Measurements from ENCODE around the gene PIK3CB.
"Not testable (repeated sequence)": the region's sequence is repeated elsewhere in the genome, so short reads cannot be mapped to it uniquely, and the experiment has no call there.

Gene PIK3CB

DNA sequence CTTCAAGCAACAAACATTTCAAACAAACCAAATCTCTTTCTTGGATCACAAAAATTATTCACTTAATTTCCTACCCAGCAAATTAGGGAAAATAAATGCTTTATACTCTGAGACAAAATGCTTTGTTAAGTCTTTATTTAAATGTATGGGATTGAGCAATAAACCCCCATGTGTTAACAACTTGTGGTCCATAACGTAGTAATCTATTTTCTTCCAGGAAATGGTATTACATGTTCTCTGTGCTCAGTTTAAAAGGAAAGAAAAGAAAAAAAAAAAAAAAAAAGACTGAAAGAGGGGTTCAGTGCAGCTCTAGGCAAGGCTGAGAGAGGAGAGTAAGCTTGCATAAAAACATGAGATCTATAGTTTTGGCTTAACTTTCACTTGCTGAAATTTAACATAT, 102.3 kb downstream of the PIK3CB start:
- DNase-seq: no peak

DNA sequence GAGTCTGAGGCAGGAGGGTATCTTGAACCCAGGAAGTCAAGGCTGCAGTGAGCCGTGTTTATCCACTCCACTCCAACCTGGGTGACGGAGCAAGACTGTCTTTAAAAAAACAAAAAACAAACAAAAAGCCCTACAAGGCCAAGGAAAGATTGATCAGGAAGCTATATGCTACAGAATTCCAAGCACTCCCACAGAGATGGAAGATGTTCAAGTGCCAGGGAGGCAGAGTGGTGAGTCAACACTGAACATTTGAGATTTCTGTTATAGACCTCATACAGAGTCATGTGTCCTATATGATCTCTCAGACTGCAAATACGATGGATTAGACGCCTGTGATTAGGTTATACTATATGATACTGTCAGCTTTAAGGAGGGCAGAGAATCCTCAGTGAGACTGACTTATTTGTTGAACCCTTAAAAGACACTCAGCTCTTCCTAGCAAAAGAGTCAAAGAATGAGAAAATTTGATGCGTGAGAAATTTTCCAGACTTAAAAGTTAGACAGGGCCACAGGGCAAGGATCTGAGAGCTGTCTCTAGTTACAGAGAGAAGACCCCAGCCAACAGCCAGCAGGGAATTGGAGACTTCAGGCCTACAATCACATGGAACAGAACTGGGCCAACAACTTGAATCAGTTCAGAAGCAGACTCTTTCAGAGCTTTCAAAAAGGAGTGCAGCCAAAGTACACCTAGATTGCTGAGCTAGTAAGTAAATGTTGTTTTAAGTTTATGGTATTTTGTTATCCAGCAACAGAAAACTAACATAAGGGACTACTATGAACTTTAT, 107.6 kb downstream of the PIK3CB start:
- DNase-seq: no peak

GRCh38 chr3:138726042-138726441, 108.7 kb downstream of the PIK3CB start:
- DNase-seq: not testable (repeated sequence)

DNA sequence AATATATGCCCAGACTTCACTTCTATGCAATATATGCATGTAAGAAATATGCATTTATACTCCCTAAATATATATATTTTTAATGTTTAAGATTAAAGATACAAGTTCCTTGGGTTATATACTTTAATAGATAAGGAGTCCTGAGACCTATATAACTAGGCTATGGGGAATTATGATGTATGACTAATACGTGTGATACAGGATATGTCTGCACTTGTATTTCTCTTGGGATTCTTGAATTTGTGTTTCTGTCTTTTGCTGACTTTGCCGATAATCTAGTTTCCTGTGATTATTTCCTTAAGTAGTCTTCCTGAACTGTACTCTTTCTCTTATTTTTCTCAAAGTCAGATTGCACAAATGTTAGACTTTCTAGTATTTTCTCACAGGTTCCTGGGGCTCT, 109.6 kb downstream of the PIK3CB start:
- no peak for DNase-seq

DNA sequence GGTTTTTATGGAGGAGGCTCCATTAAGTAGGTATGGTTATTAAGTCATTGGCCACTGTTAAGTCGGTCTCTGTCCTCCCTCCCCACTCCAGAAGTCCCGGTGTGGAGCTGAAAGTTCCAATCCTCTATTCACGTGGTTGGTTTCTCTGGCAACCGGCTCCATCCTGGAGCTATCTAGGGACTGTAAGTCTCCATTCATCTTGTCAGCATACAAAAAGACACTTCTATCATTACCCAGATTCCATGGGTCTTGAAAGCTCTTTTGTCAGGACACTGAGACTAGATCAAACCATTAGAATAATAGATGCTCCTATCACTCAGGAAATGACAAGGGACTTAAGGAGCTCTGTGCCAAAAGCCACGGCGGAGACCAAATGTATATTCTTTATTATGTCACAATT, 110.3 kb downstream of the PIK3CB start:
- no peak for DNase-seq

DNA sequence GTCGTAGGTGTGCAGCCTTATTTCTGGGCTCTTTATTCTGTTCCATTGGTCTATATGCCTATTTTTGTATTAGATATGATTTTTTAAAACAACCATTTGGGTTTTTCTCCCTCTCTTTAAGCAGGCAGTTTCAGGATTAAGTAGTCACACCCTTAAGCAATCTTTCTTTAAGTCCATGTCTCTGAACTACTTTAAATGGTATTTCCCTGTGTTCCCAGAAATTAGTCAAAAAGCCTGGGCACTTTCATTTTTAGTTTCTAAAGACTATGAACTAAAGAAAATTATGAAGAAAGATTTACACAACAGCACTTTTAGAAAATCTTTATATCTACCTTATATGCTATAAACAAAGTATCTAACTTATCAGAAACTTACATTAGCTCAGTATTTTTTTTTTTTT, 115.9 kb downstream of the PIK3CB start:
- DNase-seq: no peak

DNA sequence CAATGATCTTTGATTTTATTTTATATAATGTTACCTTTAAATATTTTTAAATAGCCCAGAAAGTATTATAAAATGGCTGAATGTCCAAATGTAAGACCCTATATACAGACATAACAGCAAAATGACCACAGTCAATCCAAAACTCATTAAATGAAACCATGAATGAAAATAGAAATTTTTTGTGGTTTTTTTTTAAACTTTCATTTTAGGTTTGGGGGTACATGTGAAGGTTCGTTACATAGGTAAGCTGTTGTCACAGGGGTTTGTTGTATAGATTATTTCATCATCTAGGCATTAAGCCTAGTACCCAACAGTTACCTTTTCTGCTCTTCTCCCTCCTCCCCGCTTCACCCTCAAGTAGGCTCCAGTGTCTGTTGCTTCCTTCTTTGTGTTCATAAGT, 117.4 kb downstream of the PIK3CB start:
- no peak for DNase-seq

- no peak for DNase-seq
Measured at GRCh38 chr3:138712086-138712485, 122.6 kb downstream of the PIK3CB start.

DNA sequence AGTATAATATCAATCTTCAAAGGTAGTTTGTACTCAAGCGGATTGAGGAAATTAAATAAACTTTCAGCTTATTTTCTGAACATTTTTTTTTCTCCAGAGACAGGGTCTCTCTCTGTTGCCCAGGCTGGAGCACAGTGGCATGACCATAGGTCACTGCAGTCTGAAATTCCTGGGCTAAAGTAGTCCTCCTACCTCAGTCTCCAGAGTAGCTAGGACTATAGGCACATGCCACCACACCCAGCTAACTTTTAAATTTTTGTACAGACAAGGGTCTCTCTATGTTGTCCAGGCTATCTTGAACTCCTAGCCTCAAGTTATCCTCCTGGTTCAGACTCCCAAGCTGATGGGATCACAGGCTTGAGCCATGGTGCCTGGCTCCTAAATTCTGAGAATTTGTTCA, 129.1 kb downstream of the PIK3CB start:
- DNase-seq: no peak

DNA sequence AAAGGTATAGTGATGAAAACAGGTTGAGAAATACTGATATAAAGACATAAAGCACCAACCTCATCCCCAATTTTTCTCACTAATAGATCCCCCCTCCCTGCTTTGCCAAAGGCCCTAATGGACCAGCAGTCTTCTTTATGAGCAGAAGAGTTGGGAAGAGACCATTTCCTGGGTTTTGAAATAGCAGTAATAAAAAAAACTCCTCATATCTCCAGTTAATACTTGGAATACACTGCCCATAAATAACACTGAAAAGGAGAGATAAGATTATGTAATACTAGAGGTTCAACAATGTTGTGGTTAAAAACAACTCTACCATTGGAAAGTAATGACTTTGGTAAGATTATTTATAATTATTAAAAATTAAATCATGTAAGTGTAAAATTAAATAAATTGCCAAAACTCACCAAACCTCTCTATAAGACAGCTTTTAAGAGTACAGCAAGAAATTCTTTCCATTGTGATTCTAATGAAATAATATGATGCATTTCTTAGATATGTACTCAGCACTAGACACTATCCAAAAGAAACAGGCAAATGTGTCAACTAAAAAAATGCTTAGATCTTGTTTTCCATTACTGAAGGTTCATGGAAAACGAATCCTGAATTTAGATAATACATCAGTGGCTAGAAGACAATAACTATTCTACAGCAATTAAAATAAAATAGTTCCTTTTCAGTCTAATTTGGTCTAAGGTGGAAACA, 137.9 kb downstream of the PIK3CB start:
- DNase-seq: no peak

GRCh38 chr3:138694287-138695007, 140.3 kb downstream of the PIK3CB start:
- no peak for DNase-seq

DNA sequence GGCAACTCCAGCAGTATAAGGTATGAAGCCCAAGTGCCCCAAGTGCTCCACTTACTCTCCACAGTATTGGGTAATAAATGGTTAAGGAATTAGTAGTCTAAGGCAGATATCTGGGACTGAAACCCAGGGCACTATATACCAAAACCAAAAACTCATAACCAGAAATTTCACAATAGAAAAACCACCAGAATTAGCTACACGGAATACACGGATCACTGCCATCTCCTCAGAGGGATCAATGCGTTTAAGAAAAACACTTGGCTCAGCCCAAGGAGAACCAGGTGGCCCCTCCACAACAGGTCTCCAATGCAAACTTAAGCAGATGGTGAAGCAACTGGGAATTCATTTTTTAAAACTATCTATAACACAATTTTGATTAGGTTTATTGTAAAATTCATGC, 142.6 kb downstream of the PIK3CB start:
- no peak for DNase-seq

DNA sequence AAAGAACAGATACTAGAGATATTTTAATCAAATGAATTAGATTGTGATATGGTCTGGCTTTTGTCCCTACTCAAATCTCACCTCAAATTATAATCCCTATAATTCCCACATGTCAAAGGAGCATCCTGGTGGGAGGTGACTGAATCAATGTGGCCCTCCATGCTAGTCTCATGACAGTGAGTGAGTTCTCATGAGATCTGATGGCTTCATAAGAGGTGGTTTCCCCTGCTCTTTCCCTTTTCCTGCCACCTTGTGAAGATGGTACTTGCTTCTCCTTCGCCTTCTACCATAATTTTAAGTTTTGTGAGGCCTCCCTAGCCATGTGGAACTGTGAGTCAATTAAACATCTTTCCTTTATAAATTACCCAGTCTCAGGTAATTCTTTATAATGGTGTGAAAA, 143.4 kb downstream of the PIK3CB start:
- no peak for DNase-seq

DNA sequence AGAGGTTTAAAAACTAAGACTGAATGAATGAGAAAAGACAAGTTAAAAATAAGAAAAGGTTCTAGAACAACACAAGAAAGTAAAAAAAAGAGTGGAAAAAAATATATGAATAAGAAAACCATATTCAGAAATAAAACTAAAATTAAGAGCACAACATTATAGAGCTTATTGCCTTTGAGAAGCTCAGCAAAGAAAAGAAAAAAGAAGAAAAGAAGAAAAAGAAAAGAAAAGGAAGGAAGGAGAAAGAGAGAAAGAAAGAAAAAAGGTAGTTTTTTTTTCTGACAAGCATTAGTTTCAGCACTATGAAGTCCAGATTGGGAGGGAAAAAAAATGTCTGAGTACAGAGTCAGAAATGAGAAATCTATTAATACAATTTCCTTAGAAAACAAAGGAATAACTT, 144.7 kb downstream of the PIK3CB start:
- DNase-seq: no peak

- peak; percentile 8 for DNase-seq
Measured at GRCh38 chr3:138688871-138689299, 145.8 kb downstream of the PIK3CB start.

DNA sequence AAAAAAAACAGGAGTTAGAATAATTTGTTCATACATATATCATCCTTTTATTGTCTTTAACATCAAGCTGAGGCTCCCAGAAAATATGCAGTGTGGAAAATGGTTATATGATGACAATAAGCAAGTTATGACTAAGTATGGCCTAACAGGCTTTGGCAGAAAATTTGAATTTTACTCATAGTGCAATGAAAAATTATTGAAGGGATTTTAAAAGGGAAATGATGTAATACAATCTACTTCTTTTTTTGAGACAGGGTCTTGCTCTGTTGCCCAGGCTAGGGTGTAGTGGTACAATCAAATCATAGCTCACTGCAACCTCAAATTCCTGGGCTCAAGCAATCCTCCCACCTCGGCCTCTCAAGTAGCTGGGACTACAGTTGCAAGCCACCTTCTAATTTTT, 147.5 kb downstream of the PIK3CB start:
- no peak for DNase-seq

GRCh38 chr3:138686771-138687221, 147.9 kb downstream of the PIK3CB start:
- no peak for DNase-seq

GRCh38 chr3:138684396-138684795, 150.3 kb downstream of the PIK3CB start:
- DNase-seq: no peak

- DNase-seq: no peak
Measured at GRCh38 chr3:138682648-138683047, 152.1 kb downstream of the PIK3CB start.

GRCh38 chr3:138681463-138682220, 153.1 kb downstream of the PIK3CB start:
- no peak for DNase-seq

DNA sequence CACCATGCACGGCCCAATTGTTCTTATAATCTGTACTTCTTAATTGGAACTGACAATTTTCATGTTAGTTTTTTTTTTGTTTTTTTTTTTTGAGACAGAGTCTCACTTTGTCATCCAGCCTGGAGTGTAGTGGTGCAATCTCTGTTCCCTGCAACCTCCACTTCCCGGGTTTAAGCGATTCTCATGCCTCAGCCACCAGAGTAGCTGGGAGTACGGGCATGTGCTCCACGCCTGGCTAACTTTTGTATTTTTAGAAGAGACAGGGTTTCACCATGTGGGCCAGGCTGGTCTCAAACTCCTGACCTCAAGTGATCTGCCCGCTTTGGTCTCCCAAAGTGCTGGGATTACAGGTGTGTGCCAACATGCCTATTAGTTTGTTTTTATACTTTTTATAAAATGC, 153.8 kb downstream of the PIK3CB start:
- not testable (repeated sequence) for DNase-seq

DNA sequence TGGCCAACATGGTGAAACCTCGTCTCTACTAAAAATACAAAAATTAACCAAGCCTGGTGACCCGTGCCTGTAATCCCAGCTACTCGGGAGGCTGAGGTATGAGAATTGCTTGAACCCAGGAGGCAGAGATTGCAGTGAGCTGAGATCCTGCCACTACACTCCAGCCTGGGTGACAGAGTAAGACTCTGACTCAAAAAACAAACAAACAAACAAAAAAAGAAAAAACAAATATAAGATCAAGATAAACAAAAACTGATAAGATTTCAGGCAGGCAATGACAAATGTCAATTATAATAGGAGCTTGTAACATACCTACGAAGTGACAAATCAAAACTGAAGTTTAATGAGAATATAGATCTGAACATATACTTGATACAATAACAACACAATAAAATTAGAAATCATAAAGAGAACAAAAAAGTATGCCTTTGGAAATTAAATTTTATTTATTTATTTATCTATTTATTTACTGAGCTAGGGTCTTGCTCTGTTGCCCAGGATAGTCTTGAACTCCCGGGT, 155.8 kb downstream of the PIK3CB start:
- no peak for DNase-seq

DNA sequence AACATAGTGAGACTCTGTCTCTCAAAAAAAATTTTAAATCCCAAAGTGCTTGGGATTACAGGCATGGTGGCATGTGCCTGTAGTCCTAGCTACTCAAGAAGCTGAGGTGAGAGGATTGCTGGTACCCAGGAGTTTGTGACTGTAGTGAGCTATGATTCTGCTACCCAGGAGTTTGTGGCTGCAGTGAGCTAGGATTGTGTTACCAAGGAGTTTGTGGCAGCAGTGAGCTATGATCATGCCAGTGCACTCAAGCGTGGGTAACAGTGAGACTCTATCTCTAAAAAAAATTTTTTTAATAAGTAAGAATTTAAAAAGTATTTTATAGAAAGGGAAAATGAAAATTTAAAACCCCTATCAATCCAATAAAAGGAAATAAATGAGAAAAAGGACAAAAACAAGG, 156.6 kb downstream of the PIK3CB start:
- DNase-seq: no peak
